GM12878 (cell line): ENCODE measurements around the gene SMAD5. TPM values are rescaled to one million over a fixed set of nuclear protein-coding genes. Genes with fewer than 3 reads are reported as not detected.

Source experiments
- ATAC-seq: fragments of 200-7000 bp; cut with Tn5 transposase; 3 replicates; pipeline ENCODE4 v1.9.1; 2020; ENCODE audit warnings: mild to moderate bottlenecking, moderate library complexity
- BruUV-seq: library from RNA; stranded (reverse); fragments of 400-500 nt; replicated peaks from 2 replicates; lab custom pipeline; 2021; lab: Mats Ljungman, UMichigan
- CTCF ChIA-PET: fragments of 300-600 bp; sonication (Branson Sonifier 250); formaldehyde crosslinking; extraction: SDS; loops from one replicate; lab custom pipeline; 2021; ENCODE audit warnings: inconsistent platforms; lab: Yijun Ruan, JAX
- POLR2A ChIA-PET: fragments of 350-600 bp; formaldehyde crosslinking; extraction: SDS; loops from one replicate; lab custom pipeline; 2021; ENCODE audit warnings: inconsistent platforms; lab: Charles Lee
- RAD21 ChIA-PET: fragments of 300-600 bp; sonication (Branson Sonifier 250); formaldehyde crosslinking; loops from one replicate; lab custom pipeline; 2023; ENCODE audit warnings: antibody characterized with exemption; ENCODE audit not compliant: unreplicated experiment; lab: Charles Lee
- SMC1A ChIA-PET: fragments of 300-600 bp; sonication (Branson Sonifier 250); formaldehyde crosslinking; loops from one replicate; lab custom pipeline; 2023; ENCODE audit not compliant: unreplicated experiment, uncharacterized antibody; lab: Charles Lee
- DNase-seq: peaks from one replicate; pipeline ENCODE4 v3.0.0-alpha.2; 2011; ENCODE audit warnings: low read depth, low spot score
- FAIRE-seq: peaks from 3 replicates; lab custom pipeline; 2011; peaks lifted over from hg19 to GRCh38; lab: Jason Lieb, UNC
- H2AFZ ChIP-seq: 2 replicates; pipeline ENCODE4 v1.6.0; 2011; ENCODE audit warnings: low read depth, low read length, control low read depth; ENCODE audit not compliant: control insufficient read depth
- H3K27ac ChIP-seq: 2 replicates; pipeline ENCODE4 v1.5.1; 2011; ENCODE audit warnings: control low read depth; ENCODE audit not compliant: control insufficient read depth, insufficient read depth
- H3K27me3 ChIP-seq, 2 experiments: replicated peaks in 1 of 2; 2 replicates each; pipeline versions ENCODE4 v1.6.0 to v1.6.1; 2011; ENCODE audit warnings: low read length in 1 of 2; ENCODE audit not compliant: control insufficient read depth in 2 of 2, insufficient read depth in 2 of 2
- H3K36me3 ChIP-seq, 2 experiments: 2 replicates each; pipeline ENCODE4 v1.5.1; 2011; ENCODE audit warnings: low read length in 1 of 2; ENCODE audit not compliant: control insufficient read depth in 2 of 2, insufficient read depth in 2 of 2
- H3K4me1 ChIP-seq: 2 replicates; pipeline ENCODE4 v1.6.1; 2011; ENCODE audit warnings: mild to moderate bottlenecking, low read length, moderate library complexity, mixed read lengths; ENCODE audit not compliant: control insufficient read depth, insufficient read depth
- H3K4me2 ChIP-seq: 2 replicates; pipeline ENCODE4 v1.6.0; 2011; ENCODE audit warnings: control low read depth; ENCODE audit not compliant: control insufficient read depth, insufficient read depth
- H3K4me3 ChIP-seq: fragments of 200-600 bp; sonication (generic); 2 replicates; pipeline ENCODE4 v1.5.1; 2016
- H3K79me2 ChIP-seq: 2 replicates; pipeline ENCODE4 v1.6.0; 2011; ENCODE audit warnings: low read length; ENCODE audit not compliant: control insufficient read depth, insufficient read depth
- H3K9ac ChIP-seq: 2 replicates; pipeline ENCODE4 v1.8.0; 2011; ENCODE audit warnings: low read length, control low read depth, mixed read lengths; ENCODE audit not compliant: control insufficient read depth, insufficient read depth
- H3K9me3 ChIP-seq: replicated peaks from 3 replicates; pipeline ENCODE4 v1.5.1; 2011; ENCODE audit warnings: mild to moderate bottlenecking, low read length; ENCODE audit not compliant: control insufficient read depth, insufficient read depth
- H4K20me1 ChIP-seq: 2 replicates; pipeline ENCODE4 v1.6.0; 2011; ENCODE audit not compliant: control insufficient read depth, insufficient read depth
- BHLHE40 ChIP-seq, 2 experiments: fragments of 450-650 bp in 1 of 2; IDR thresholded peaks; 2 replicates each; pipeline ENCODE4 v1.6.1; 2011 to 2017; ENCODE audit warnings: low read depth in 2 of 2, borderline replicate concordance in 1 of 2, improper control_type of control experiment in 1 of 2, low read length in 1 of 2, mild to moderate bottlenecking in 1 of 2
- CTCF ChIP-seq, 3 experiments: IDR thresholded peaks in 2 of 3; conservative IDR thresholded peaks in 1 of 3; 2 replicates each; pipeline ENCODE4 v1.5.1; 2011; ENCODE audit warnings: low read depth in 3 of 3, low read length in 3 of 3, mild to moderate bottlenecking in 3 of 3, control low read depth in 2 of 3, moderate library complexity in 2 of 3, inconsistent platforms in 1 of 3, mixed read lengths in 1 of 3; ENCODE audit not compliant: control insufficient read depth in 2 of 3, insufficient read depth in 1 of 3; ENCODE audit errors: extremely low read depth in 1 of 3
- DPF2 ChIP-seq: fragments of 450-650 bp; IDR thresholded peaks from 2 replicates; pipeline ENCODE4 v1.6.1; 2017; ENCODE audit warnings: mild to moderate bottlenecking
- FOXK2 ChIP-seq: fragments of 450-650 bp; IDR thresholded peaks from 2 replicates; pipeline ENCODE4 v1.6.1; 2017; ENCODE audit warnings: mild to moderate bottlenecking, moderate library complexity
- KAT2A ChIP-seq: conservative IDR thresholded peaks from 2 replicates; pipeline ENCODE4 v1.6.1; 2011; ENCODE audit warnings: low read depth, low read length; ENCODE audit not compliant: control insufficient read depth
- KLF5 ChIP-seq: fragments of 450-650 bp; IDR thresholded peaks from 2 replicates; pipeline ENCODE4 v1.6.1; 2014; ENCODE audit warnings: mild to moderate bottlenecking; ENCODE audit not compliant: partially characterized antibody
- LARP7 ChIP-seq: fragments of 450-650 bp; IDR thresholded peaks from 2 replicates; pipeline ENCODE4 v1.6.1; 2017; ENCODE audit warnings: mild to moderate bottlenecking
- POLR2AphosphoS2 ChIP-seq: IDR thresholded peaks from 2 replicates; pipeline ENCODE4 v1.6.1; 2011; ENCODE audit warnings: low read depth, mild to moderate bottlenecking, low read length, improper control_type of control experiment, moderate library complexity
- SIN3A ChIP-seq: IDR thresholded peaks from 2 replicates; pipeline ENCODE4 v1.6.1; 2012; ENCODE audit warnings: low read depth, low read length, improper control_type of control experiment
- SMAD1 ChIP-seq: fragments of 450-650 bp; IDR thresholded peaks from 2 replicates; pipeline ENCODE4 v1.6.1; 2018; ENCODE audit warnings: mild to moderate bottlenecking, low read depth; ENCODE audit not compliant: partially characterized antibody
- SMARCA5 ChIP-seq: fragments of 450-650 bp; IDR thresholded peaks from 2 replicates; pipeline ENCODE4 v1.6.1; 2017; ENCODE audit warnings: mild to moderate bottlenecking
- SP1 ChIP-seq: IDR thresholded peaks from one replicate; pipeline ENCODE4 v1.6.1; 2011; ENCODE audit warnings: low read depth, low read length
- STAT3 ChIP-seq: IDR thresholded peaks from 2 replicates; pipeline ENCODE4 v1.6.1; 2011; ENCODE audit warnings: low read depth, low read length, improper control_type of control experiment
- ZNF622 ChIP-seq: fragments of 450-650 bp; IDR thresholded peaks from 2 replicates; pipeline ENCODE4 v1.6.1; 2017; ENCODE audit warnings: mild to moderate bottlenecking, inconsistent platforms
- WGBS: methylation state at CpG from one replicate; pipeline ENCODE4 v1.1.6; 2016; ENCODE audit warnings: low lambda C conversion rate; ENCODE audit not compliant: insufficient replicate concordance, insufficient coverage; ENCODE audit errors: missing lambda C conversion rate; 5-methylcytosine and 5-hydroxymethylcytosine counted together
- in situ Hi-C: fragments of 300-500 bp; cut with MboI; formaldehyde crosslinking; loops from 9 replicates; pipeline ENCODE4 v1.14.3; 2018; ENCODE audit warnings: mixed read lengths
- intact Hi-C: fragments of 100-400 bp; cut with micrococcal nuclease; formaldehyde crosslinking; loops from one replicate; pipeline ENCODE4 v1.14.2; 2022; ENCODE audit not compliant: unreplicated experiment
- polyA plus RNA-seq, 11 experiments: library from polyadenylated mRNA; depleted of rRNA in 4 of 11; unstranded in 6 of 11; stranded (reverse) in 5 of 11; fragments of >200 nt; fragmentation: Nextera tagmentation in 4 of 11; fragmentation: Illumina TruSeq in 1 of 11; extraction: Ambion mirVana in 4 of 11; extraction: Trizol in 1 of 11; gene quantifications; 1 replicate in 1 of 11; 2 replicates in 10 of 11; pipeline versions ENCODE4 v1.2.1 to v1.2.3, GENCODE V29; 2011 to 2016; ENCODE audit warnings: inconsistent platforms in 2 of 11, missing spikeins in 2 of 11, low read depth in 1 of 11
- total RNA-seq, 4 experiments: library from RNA; depleted of rRNA in 3 of 4; stranded (reverse); fragments of >200 nt in 3 of 4; fragmentation: Illumina TruSeq in 1 of 4; extraction: Trizol in 1 of 4; gene quantifications; 2 replicates each; pipeline versions ENCODE4 v1.2.1 to v1.2.3, GENCODE V29; 2013 to 2021
- TF ChIP-seq, protein P1 (sequence below): IDR thresholded peaks from 2 replicates; pipeline ENCODE4 v1.6.1; 2011; ENCODE audit warnings: low read depth, mild to moderate bottlenecking, low read length, moderate library complexity, borderline replicate concordance; ENCODE audit errors: extremely low read depth

SMAD5 gene
- total and polyA plus RNA-seq, 10 of the 15 experiments (the other 5 are each of a cell fraction or from before 2014, with no cell fraction given), result 3.6 to 40.6 (median 11.7) TPM

DNA sequence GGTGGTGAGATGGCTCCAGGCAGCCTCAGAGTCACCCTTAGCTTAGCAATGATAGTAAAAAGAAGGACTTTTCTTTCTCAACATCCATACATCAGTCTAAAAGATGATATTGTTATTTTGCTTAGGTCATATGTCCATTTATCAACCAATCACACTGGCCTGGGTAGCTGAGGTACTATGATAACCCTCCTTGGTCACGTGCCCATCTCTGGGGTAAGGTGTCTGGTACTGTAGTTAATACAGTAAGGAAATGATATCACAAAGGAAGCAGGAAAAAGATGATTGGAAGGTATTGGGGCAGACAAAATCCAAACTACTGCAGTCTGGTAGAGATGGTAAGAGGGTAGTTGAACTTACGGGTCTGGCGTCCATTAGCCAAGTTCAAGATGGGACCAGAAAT is 5.1 kb upstream of the SMAD5 start:
- no TSS peak for BruUV-seq
- Histone ChIP-seq H3K4me2 (no peak overlapping the region), H3K79me2 (no peaks in the 10 kb centered on the region; the same call in 1 of the 2 replicates), H3K4me1 (peaks cover 3% of the 10 kb centered on the region), H3K9me3 (no peaks in the 10 kb centered on the region), H4K20me1 (no peaks in the 10 kb centered on the region), H2AFZ (no peak overlapping the region), H3K9ac (no peak overlapping the region), H3K27me3 (peaks cover 0 to 9% of the 10 kb centered on the region in 2 experiments; a peak in 3 of 4 replicates), H3K4me3 (no peak overlapping the region), H3K36me3 (no peaks in the 10 kb centered on the region), H3K27ac (no peak overlapping the region)
- in situ Hi-C loops, result no loop called here
- intact Hi-C loops, result no loop called here
- no peak for DNase-seq
- ChIA-PET RAD21 (no interaction called here), CTCF (interaction anchor here (1.3 kb wide), 1 partner anchor 64 kb away, joined by 3 read pairs; no protein-coding TSS in a partner anchor), POLR2A (no interaction called here), SMC1A (interaction anchor here (0.9 to 2.1 kb wide), 7 partner anchors 9 to 46 kb away, joined by 3 to 8 read pairs (median 5); no protein-coding TSS in a partner anchor)
- ATAC-seq, result no peak
- TF ChIP-seq SMARCA5 (no peak), KLF5 (no peak), BHLHE40 (IDR thresholded peaks at IDR 0.05; ENCODE audit: borderline replicate concordance in 1 of 2, low read depth in 2 of 2, low read length in 1 of 2) (no peak), SP1 (no peak), DPF2 (no peak), CTCF (IDR thresholded peaks at IDR 0.05 in 2 of 3, conservative IDR thresholded peaks at IDR 0.05 in 1 of 3; ENCODE audit: control insufficient read depth in 2 of 3, extremely low read depth in 1 of 3, insufficient read depth in 1 of 3, low read depth in 3 of 3, low read length in 3 of 3) (no peak), SMAD1 (no peak), FOXK2 (no peak), SIN3A (no peak), STAT3 (no peak), ZNF622 (no peak), POLR2AphosphoS2 (no peak), LARP7 (no peak), KAT2A (no peak)
- TF ChIP-seq, protein P1, sequence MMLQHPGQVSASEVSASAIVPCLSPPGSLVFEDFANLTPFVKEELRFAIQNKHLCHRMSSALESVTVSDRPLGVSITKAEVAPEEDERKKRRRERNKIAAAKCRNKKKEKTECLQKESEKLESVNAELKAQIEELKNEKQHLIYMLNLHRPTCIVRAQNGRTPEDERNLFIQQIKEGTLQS, result no peak
- WGBS, result 48% methylated on average over 3 of the region's 3 CpGs
- FAIRE-seq, result no peak
